Activated CD4-positive, alpha-beta memory T cell treated with anti-CD3 and anti-CD28 coated beads, Interleukin-2, amount 10 ng/mL, durations not matched to agents 7 days and 5 days (primary cell): ENCODE measurements around the gene PCNX1. TPM values are rescaled to one million over a fixed set of nuclear protein-coding genes. Genes with fewer than 3 reads are reported as not detected.
A peak's percentile ranks its signal among the peaks of the same experiment; 100 is the strongest.
"Not testable (repeated sequence)": the region's sequence is repeated elsewhere in the genome, so short reads cannot be mapped to it uniquely, and the experiment has no call there.

Experiments
- CTCF ChIA-PET: fragments of 350-600 bp; sonication (Branson Sonifier 250); formaldehyde crosslinking; loops from one replicate; lab custom pipeline; 2021; ENCODE audit warnings: antibody characterized with exemption, inconsistent platforms; lab: Charles Lee
- POLR2A ChIA-PET: fragments of 350-600 bp; sonication (Branson Sonifier 250); formaldehyde crosslinking; loops from one replicate; lab custom pipeline; 2021; ENCODE audit warnings: antibody characterized with exemption; lab: Charles Lee
- DNase-seq: peaks from one replicate; pipeline ENCODE4 v3.0.0-alpha.2; 2020
- H3K27ac Mint-ChIP-seq: one replicate; pipeline ENCODE4 v1.8.0; 2021; ENCODE audit warnings: mild to moderate bottlenecking, mixed read lengths
- H3K27me3 Mint-ChIP-seq: one replicate; pipeline ENCODE4 v1.8.0; 2021; ENCODE audit warnings: mixed read lengths
- H3K36me3 Mint-ChIP-seq: one replicate; pipeline ENCODE4 v1.8.0; 2021; ENCODE audit warnings: low read depth, mixed read lengths
- H3K4me1 Mint-ChIP-seq: one replicate; pipeline ENCODE4 v1.8.0; 2021; ENCODE audit warnings: mixed read lengths
- H3K4me3 Mint-ChIP-seq: one replicate; pipeline ENCODE4 v1.8.0; 2021; ENCODE audit warnings: mild to moderate bottlenecking, mixed read lengths
- H3K9me3 Mint-ChIP-seq: one replicate; pipeline ENCODE4 v1.8.0; 2021; ENCODE audit warnings: mixed read lengths
- total RNA-seq, 2 experiments: library from RNA; stranded (reverse); gene quantifications; one replicate each; pipeline ENCODE4 v1.2.3, GENCODE V29; 2021

PCNX1 gene
- 10 to 100 TPM; 56.9 to 60.4 TPM for total RNA-seq

- DNase-seq, result peak; percentile 90
- peak within 1 kb of the TSS; percentile 86 for H3K27ac Mint-ChIP-seq
- peaks cover 25% of the 10 kb centered on the region for H3K36me3 Mint-ChIP-seq
- H3K4me3 Mint-ChIP-seq, result peak within 1 kb of the TSS; percentile 81
- ChIA-PET CTCF (interaction anchor here (0.6 to 8.2 kb wide), 43 partner anchors 8 to 1531 kb away, joined by 3 to 166 read pairs (median 7); partner anchors contain the start of genes COX16 and MAP3K9), POLR2A (interaction anchor here (0.6 to 6.1 kb wide), 29 partner anchors 9 to 1140 kb away, joined by 3 to 91 read pairs (median 6); partner anchors contain the start of genes MAP3K9 and SRSF5)
- H3K9me3 Mint-ChIP-seq, result no peaks in the 10 kb centered on the region
- H3K27me3 Mint-ChIP-seq, result peaks cover 8% of the 10 kb centered on the region
- peaks cover 60% of the 10 kb centered on the region for H3K4me1 Mint-ChIP-seq
These were observed at the start of gene PCNX1 for GRCh38 chr14:70907176-70907995. Gene PCNX1 (plus strand): TSS chr14:70907459. CDS start chr14:70907851, 392 bp downstream.

GRCh38 chr14:70857496-70857890 is 49.8 kb upstream of the PCNX1 start:
- H3K9me3 Mint-ChIP-seq, result no peaks in the 10 kb centered on the region
- H3K36me3 Mint-ChIP-seq, result no peaks in the 10 kb centered on the region
- no peak overlapping the region for H3K4me3 Mint-ChIP-seq
- no peak for DNase-seq
- peaks cover 14% of the 10 kb centered on the region for H3K4me1 Mint-ChIP-seq
- H3K27me3 Mint-ChIP-seq, result no peaks in the 10 kb centered on the region
- H3K27ac Mint-ChIP-seq, result no peak overlapping the region
- ChIA-PET CTCF (no interaction called here), POLR2A (interaction anchor here (1.0 kb wide), 1 partner anchor 30 kb away, joined by 3 read pairs; no protein-coding TSS in a partner anchor)

- Mint-ChIP-seq H3K27me3 (no peaks in the 10 kb centered on the region), H3K4me3 (no peak overlapping the region), H3K27ac (no peak overlapping the region), H3K4me1 (peaks cover 14% of the 10 kb centered on the region), H3K36me3 (peaks cover 4% of the 10 kb centered on the region), H3K9me3 (peaks cover 3% of the 10 kb centered on the region)
- no peak for DNase-seq
- ChIA-PET POLR2A (no interaction called here), CTCF (no interaction called here)
These were observed 48.6 kb upstream of the PCNX1 start for GRCh38 chr14:70858641-70859040.

GRCh38 chr14:70866992-70867391 is 40.3 kb upstream of the PCNX1 start:
- not testable (repeated sequence) for H3K27me3 Mint-ChIP-seq

GRCh38 chr14:70871001-70871400 is 36.3 kb upstream of the PCNX1 start:
- Mint-ChIP-seq H3K27ac (no peak overlapping the region), H3K27me3 (no peaks in the 10 kb centered on the region), H3K36me3 (peaks cover 18% of the 10 kb centered on the region), H3K4me1 (peaks cover 25% of the 10 kb centered on the region), H3K4me3 (no peak overlapping the region), H3K9me3 (peaks cover 18% of the 10 kb centered on the region)
- POLR2A ChIA-PET, result interaction anchor here (1.7 to 1.8 kb wide), 2 partner anchors 13 to 36 kb away, joined by 16 read pairs; partner anchors contain the start of gene PCNX1
- CTCF ChIA-PET, result interaction anchor here (0.7 to 1.9 kb wide), 3 partner anchors 10 to 37 kb away, joined by 3 to 9 read pairs (median 6); partner anchors contain the start of gene PCNX1
- DNase-seq, result no peak

More at GRCh38 chr14:70866992-70867391, 40.3 kb upstream of the PCNX1 start:
- Mint-ChIP-seq H3K4me1 (peaks cover 12% of the 10 kb centered on the region), H3K9me3 (peaks cover 21% of the 10 kb centered on the region), H3K36me3 (peaks cover 22% of the 10 kb centered on the region)
- DNase-seq, H3K27ac Mint-ChIP-seq, POLR2A ChIA-PET, H3K4me3 Mint-ChIP-seq, CTCF ChIA-PET: not testable (repeated sequence)

- H3K27ac Mint-ChIP-seq, result peak overlapping the region; percentile 87
- H3K36me3 Mint-ChIP-seq, result peaks cover 18% of the 10 kb centered on the region
- ChIA-PET CTCF (interaction anchor here (0.8 to 1.9 kb wide), 10 partner anchors 8 to 101 kb away, joined by 3 to 11 read pairs (median 4); partner anchors contain the start of gene PCNX1), POLR2A (interaction anchor here (0.6 to 2.5 kb wide), 11 partner anchors 10 to 229 kb away, joined by 3 to 16 read pairs (median 5); partner anchors contain the start of gene PCNX1)
- H3K27me3 Mint-ChIP-seq, result no peaks in the 10 kb centered on the region
- peaks cover 14% of the 10 kb centered on the region for H3K9me3 Mint-ChIP-seq
- H3K4me1 Mint-ChIP-seq, result peaks cover 25% of the 10 kb centered on the region
- H3K4me3 Mint-ChIP-seq, result peak overlapping the region; percentile 75
- peak; percentile 35 for DNase-seq
These were observed 35.2 kb upstream of the PCNX1 start for GRCh38 chr14:70871863-70872677.

DNA sequence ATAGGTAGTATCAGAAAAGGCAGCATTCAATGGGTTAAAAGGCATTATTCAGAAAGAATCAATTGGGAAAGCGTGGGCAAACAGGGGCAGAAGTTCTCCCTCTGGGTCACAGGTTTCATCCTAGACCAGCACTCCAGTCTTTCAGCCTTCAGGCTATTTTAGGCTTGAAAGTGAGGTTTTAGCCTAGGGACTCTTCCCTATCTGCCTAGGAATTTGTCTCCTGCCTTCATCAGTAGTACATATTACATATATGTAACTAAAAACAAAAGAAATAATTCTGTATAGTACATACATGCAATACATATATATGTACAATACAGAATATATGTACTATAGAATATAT is 34.6 kb upstream of the PCNX1 start:
- H3K27me3 Mint-ChIP-seq, result no peaks in the 10 kb centered on the region
- peak overlapping the region; percentile 75 for H3K4me3 Mint-ChIP-seq
- DNase-seq, result no peak
- peak overlapping the region; percentile 87 for H3K27ac Mint-ChIP-seq
- H3K4me1 Mint-ChIP-seq, result peaks cover 25% of the 10 kb centered on the region
- ChIA-PET CTCF (interaction anchor here (0.8 to 1.9 kb wide), 10 partner anchors 9 to 100 kb away, joined by 3 to 11 read pairs (median 4); partner anchors contain the start of gene PCNX1), POLR2A (interaction anchor here (1.0 to 2.5 kb wide), 10 partner anchors 11 to 128 kb away, joined by 3 to 16 read pairs (median 8); partner anchors contain the start of gene PCNX1)
- H3K9me3 Mint-ChIP-seq, result peaks cover 14% of the 10 kb centered on the region
- H3K36me3 Mint-ChIP-seq, result peaks cover 18% of the 10 kb centered on the region

DNA sequence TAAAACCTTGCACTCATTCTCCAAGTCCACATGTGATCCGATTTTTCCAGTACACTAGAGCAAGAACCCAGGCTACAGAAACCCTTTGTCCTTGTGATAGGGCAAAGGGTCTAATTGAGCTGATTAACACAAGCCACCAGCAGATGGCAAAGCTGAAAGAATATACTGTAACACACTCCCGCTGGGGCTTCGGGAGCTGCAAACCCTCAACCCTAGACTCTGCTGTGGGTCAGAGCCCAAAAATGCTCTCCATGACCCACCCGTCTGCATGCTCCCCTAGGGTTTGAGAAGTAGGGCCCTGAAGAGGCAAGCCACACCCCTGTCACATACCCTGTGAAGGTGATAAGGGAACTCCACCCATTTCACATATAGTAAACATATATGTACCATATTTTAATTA is 33.6 kb upstream of the PCNX1 start:
- Mint-ChIP-seq H3K27me3 (no peaks in the 10 kb centered on the region), H3K27ac (no peak overlapping the region), H3K36me3 (peaks cover 15% of the 10 kb centered on the region), H3K4me3 (no peak overlapping the region), H3K9me3 (peaks cover 11% of the 10 kb centered on the region), H3K4me1 (peaks cover 25% of the 10 kb centered on the region)
- POLR2A ChIA-PET, result interaction anchor here (0.6 to 2.5 kb wide), 5 partner anchors 8 to 34 kb away, joined by 3 to 11 read pairs (median 3); partner anchors contain the start of gene PCNX1
- DNase-seq, result no peak
- CTCF ChIA-PET, result interaction anchor here (0.7 to 2.2 kb wide), 5 partner anchors 18 to 139 kb away, joined by 3 to 13 read pairs (median 4); partner anchors contain the start of gene PCNX1

- peaks cover 23% of the 10 kb centered on the region for H3K4me1 Mint-ChIP-seq
- CTCF ChIA-PET, result not testable (repeated sequence)
These were observed 31.3 kb upstream of the PCNX1 start for GRCh38 chr14:70875811-70876460.

DNA sequence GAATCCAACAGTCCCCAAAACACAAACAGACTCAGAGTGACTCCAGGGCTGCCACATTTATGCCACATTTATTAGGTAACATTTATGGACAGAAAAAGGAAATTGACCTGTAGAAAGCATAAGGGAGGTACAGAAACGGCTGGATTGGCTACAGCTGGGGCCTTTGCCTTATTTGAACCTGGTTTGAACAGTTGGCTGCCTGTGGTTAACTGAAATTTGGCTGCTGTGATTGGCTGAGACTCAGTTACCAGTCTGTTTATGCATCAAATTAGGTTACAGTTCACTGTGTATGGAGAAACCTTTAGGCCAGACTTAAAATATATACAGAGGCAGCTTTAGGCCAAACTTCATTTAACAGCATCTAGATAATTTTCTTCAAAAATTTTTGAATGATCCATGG is 27.8 kb upstream of the PCNX1 start:
- H3K27ac Mint-ChIP-seq, result no peak overlapping the region
- peaks cover 27% of the 10 kb centered on the region for H3K4me1 Mint-ChIP-seq
- H3K4me3 Mint-ChIP-seq, result no peak overlapping the region
- peaks cover 3% of the 10 kb centered on the region for H3K27me3 Mint-ChIP-seq
- DNase-seq, result no peak
- ChIA-PET POLR2A (no interaction called here), CTCF (interaction anchor here (1.2 to 3.3 kb wide), 2 partner anchors 27 to 61 kb away, joined by 3 to 15 read pairs; partner anchors contain the start of gene PCNX1)
- H3K36me3 Mint-ChIP-seq, result no peaks in the 10 kb centered on the region
- no peaks in the 10 kb centered on the region for H3K9me3 Mint-ChIP-seq

More at GRCh38 chr14:70875811-70876460, 31.3 kb upstream of the PCNX1 start:
- H3K27me3 Mint-ChIP-seq, H3K9me3 Mint-ChIP-seq, POLR2A ChIA-PET, H3K36me3 Mint-ChIP-seq, DNase-seq, H3K4me3 Mint-ChIP-seq, H3K27ac Mint-ChIP-seq: not testable (repeated sequence)

DNA sequence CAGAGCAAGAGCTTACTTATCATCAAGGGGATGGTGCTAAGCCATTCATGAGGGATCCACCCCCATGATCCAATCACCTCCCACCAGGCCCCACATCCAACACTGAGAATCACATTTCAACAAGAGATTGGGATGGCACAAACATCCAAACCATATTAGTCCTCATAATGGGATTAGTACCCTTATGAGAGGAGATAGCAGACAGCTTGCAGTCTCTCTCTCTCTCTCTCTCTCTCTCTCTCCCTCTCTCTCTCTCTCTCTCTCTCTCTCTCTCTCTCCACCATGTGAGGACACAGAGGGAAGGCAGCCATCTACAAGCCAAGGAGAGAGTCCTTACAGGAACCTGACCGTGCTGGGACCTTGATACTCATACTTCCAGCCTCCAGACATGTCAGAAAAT is 26.4 kb upstream of the PCNX1 start:
- H3K27me3 Mint-ChIP-seq, H3K9me3 Mint-ChIP-seq, H3K27ac Mint-ChIP-seq, POLR2A ChIA-PET, DNase-seq, H3K4me3 Mint-ChIP-seq, H3K36me3 Mint-ChIP-seq: not testable (repeated sequence)
- CTCF ChIA-PET, result interaction anchor here (1.3 to 3.3 kb wide), 2 partner anchors 9 to 26 kb away, joined by 6 to 15 read pairs; partner anchors contain the start of gene PCNX1
- H3K4me1 Mint-ChIP-seq, result peaks cover 41% of the 10 kb centered on the region
